NCI-H1930 (cell line): Measurements from ENCODE around the gene RASL10A.

Source experiments
- DNase-seq, 2 experiments: peaks; one replicate each; lab custom pipeline; 2025; lab: John Stamatoyannopoulos, UW

Gene RASL10A

GRCh38 chr22:29317827-29318454, 2.4 kb upstream of the RASL10A start:
- DNase-seq, result no peak

GRCh38 chr22:29316141-29316828, 788 bp upstream of the RASL10A start:
- DNase-seq, result no peak

- DNase-seq, result no peak
These were observed 786 bp downstream of the RASL10A start for GRCh38 chr22:29314537-29315285.

GRCh38 chr22:29313576-29314466, 1.7 kb downstream of the RASL10A start:
- no peak for DNase-seq

- DNase-seq, result peak in 1 of 2 experiments; percentile 50
These were observed 2.3 kb downstream of the RASL10A start for GRCh38 chr22:29313126-29313575.

- no peak for DNase-seq
These were observed 3.0 kb downstream of the RASL10A start for GRCh38 chr22:29312218-29313125.

- no peak for DNase-seq
These were observed 3.9 kb downstream of the RASL10A start for GRCh38 chr22:29311464-29312217.

- DNase-seq, result no peak
These were observed 4.6 kb downstream of the RASL10A start for GRCh38 chr22:29310863-29311339.

GRCh38 chr22:29310065-29310862, 5.2 kb downstream of the RASL10A start:
- DNase-seq, result no peak

- DNase-seq, result no peak
These were observed 6.0 kb downstream of the RASL10A start for GRCh38 chr22:29309332-29310064.

GRCh38 chr22:29308791-29309262, 6.7 kb downstream of the RASL10A start:
- DNase-seq, result no peak

GRCh38 chr22:29308148-29308790, 7.2 kb downstream of the RASL10A start:
- DNase-seq, result no peak

GRCh38 chr22:29307596-29308147, 7.8 kb downstream of the RASL10A start:
- DNase-seq, result no peak

- DNase-seq, result peak; percentile 68 to 81
These were observed 8.5 kb downstream of the RASL10A start for GRCh38 chr22:29306835-29307595.

- DNase-seq, result peak; percentile 55
These were observed 9.2 kb downstream of the RASL10A start, which contains the start of gene GAS2L1 for GRCh38 chr22:29306175-29306834. Gene GAS2L1 (plus strand): TSS chr22:29306650. CDS start chr22:29308106, 1,456 bp downstream.

GRCh38 chr22:29305836-29306174, 9.7 kb downstream of the RASL10A start:
- no peak for DNase-seq
